Testis (tissue), 3 donors: ENCODE results near the gene CGB2. TPM values are rescaled to one million over a fixed set of nuclear protein-coding genes. Genes with fewer than 3 reads are reported as not detected.

Source experiments
- DNase-seq: peaks from one replicate; pipeline ENCODE4 v3.0.0-alpha.2; 2019
- H3K27ac ChIP-seq, 2 donors: fragments of 200-600 bp; sonication (generic); one replicate each; pipeline ENCODE4 v1.5.1; 2019
- H3K27me3 ChIP-seq: fragments of 200-600 bp; sonication (generic); one replicate; pipeline ENCODE4 v1.5.1; 2019
- H3K36me3 ChIP-seq: fragments of 200-600 bp; sonication (generic); one replicate; pipeline ENCODE4 v1.5.1; 2017; ENCODE audit warnings: low read depth; ENCODE audit errors: missing control alignments
- H3K4me1 ChIP-seq: fragments of 200-600 bp; sonication (generic); one replicate; pipeline ENCODE4 v1.5.1; 2019
- H3K4me3 ChIP-seq, 2 donors: fragments of 200-600 bp; sonication (generic); one replicate each; pipeline ENCODE4 v1.5.1; 2017 to 2019
- H3K9me3 ChIP-seq: fragments of 200-600 bp; sonication (generic); one replicate; pipeline ENCODE4 v1.5.1; 2017
- CTCF ChIP-seq, 3 experiments: fragments of 450-650 bp in 2 of 3; fragments of 200-600 bp in 1 of 3; sonication (generic) in 1 of 3; IDR thresholded peaks; one replicate each; pipeline ENCODE4 v1.5.1; 2016 to 2019; ENCODE audit warnings: antibody characterized with exemption in 3 of 3, mild to moderate bottlenecking in 2 of 3, moderate library complexity in 1 of 3
- POLR2A ChIP-seq: fragments of 450-650 bp; IDR thresholded peaks from one replicate; pipeline ENCODE4 v1.6.1; 2017; ENCODE audit warnings: antibody characterized with exemption, mild to moderate bottlenecking, moderate library complexity
- WGBS, 2 donors: methylation state at CpG; one replicate each; pipeline ENCODE4 v1.1.5; 2018; 5-methylcytosine and 5-hydroxymethylcytosine counted together
- intact Hi-C: fragments of 100-400 bp; cut with DNase I; formaldehyde crosslinking; loops from one replicate; pipeline ENCODE4 v1.15.1; 2023; ENCODE audit warnings: low total_unique reads
- polyA plus RNA-seq: library from polyadenylated mRNA; stranded (reverse); fragments of 350-450 nt; fragmentation: Illumina TruSeq; extraction: RNeasy Lipid Tissue Mini Kit (QIAGEN cat#74804); gene quantifications from one replicate; pipeline ENCODE4 v1.2.3, GENCODE V29; 2014; ENCODE audit warnings: low read depth, low replicate concordance; ENCODE audit not compliant: insufficient read depth
- total RNA-seq, 2 donors: library from RNA; depleted of rRNA; stranded (reverse); fragments of >200 nt; gene quantifications; one replicate each; pipeline ENCODE4 v1.2.3, GENCODE V29; 2016

Gene CGB2
- total and polyA plus RNA-seq, 3 donors from 2014 or later = 0.99 to 3.6 (median 2.5) TPM

GRCh38 chr19:49014123-49014869 is 17.4 kb upstream of the CGB2 start:
- no peak overlapping the region for H3K4me3 ChIP-seq
- no peaks in the 10 kb centered on the region for H3K9me3 ChIP-seq
- no peaks in the 10 kb centered on the region for H3K27me3 ChIP-seq
- 93% methylated on average over 27 to 32 of the region's 32 CpGs for WGBS, 2 donors
- no peaks in the 10 kb centered on the region for H3K36me3 ChIP-seq
- no peak overlapping the region for H3K27ac ChIP-seq
- TF ChIP-seq POLR2A (no peak), CTCF (IDR thresholded peaks at IDR 0.05) (no peak)
- no peak for DNase-seq
- peaks cover 13% of the 10 kb centered on the region for H3K4me1 ChIP-seq
- intact Hi-C loops = no loop called here

- DNase-seq = no peak
- Histone ChIP-seq H3K27ac (no peak overlapping the region), H3K27me3 (no peaks in the 10 kb centered on the region), H3K4me3 (no peak overlapping the region), H3K4me1 (peaks cover 16% of the 10 kb centered on the region), H3K9me3 (no peaks in the 10 kb centered on the region), H3K36me3 (no peaks in the 10 kb centered on the region)
- TF ChIP-seq CTCF (IDR thresholded peaks at IDR 0.05) (no peak), POLR2A (no peak)
- WGBS, 2 donors = 96% methylated on average over 18 of the region's 18 CpGs; no CpG with 5 or more reads in 1 of the 2 donors
- intact Hi-C loops = no loop called here
Observed at GRCh38 chr19:49014870-49015255, 16.8 kb upstream of the CGB2 start.

- WGBS, 2 donors = 90 to 93% methylated on average over 9 to 29 of the region's 29 CpGs
- Histone ChIP-seq H3K4me1 (peaks cover 16% of the 10 kb centered on the region), H3K9me3 (no peaks in the 10 kb centered on the region)
Observed at GRCh38 chr19:49016067-49016839, 15.4 kb upstream of the CGB2 start.

GRCh38 chr19:49017041-49017665 is 14.5 kb upstream of the CGB2 start, which contains the start of gene LHB:
Gene LHB, minus strand, starts transcription at chr19:49017091. Its CDS starts 10 bp downstream, at chr19:49017081.
- Histone ChIP-seq H3K4me3 (peak within 1 kb of the TSS; percentile 31 to 59), H3K27ac (no peak within 1 kb of the TSS), H3K9me3 (no peaks in the 10 kb centered on the region), H3K27me3 (no peaks in the 10 kb centered on the region), H3K4me1 (peaks cover 16% of the 10 kb centered on the region), H3K36me3 (no peaks in the 10 kb centered on the region)
- TF ChIP-seq CTCF (IDR thresholded peaks at IDR 0.05) (no peak), POLR2A (no peak)
- intact Hi-C loops = no loop called here
- no peak for DNase-seq
- 63 to 65% methylated on average over 15 to 17 of the region's 17 CpGs for WGBS, 2 donors

More at GRCh38 chr19:49016067-49016839, 15.4 kb upstream of the CGB2 start:
- Histone ChIP-seq H3K36me3 (no peaks in the 10 kb centered on the region), H3K27me3 (no peaks in the 10 kb centered on the region), H3K4me3 (no peak overlapping the region), H3K27ac (no peak overlapping the region)
- intact Hi-C loops = no loop called here
- no peak for DNase-seq
- TF ChIP-seq CTCF (IDR thresholded peaks at IDR 0.05) = no peak
- no peak for TF ChIP-seq POLR2A
